22Rv1 (cell line): ENCODE results near the gene NCKAP5.

Source experiments
- ZFX ChIP-seq: fragments of 450-650 bp; IDR thresholded peaks from 2 replicates; pipeline ENCODE4 v1.6.1; 2017; ENCODE audit warnings: antibody characterized with exemption, borderline replicate concordance
- TF ChIP-seq, protein P1 (sequence below): fragments of 450-650 bp; IDR thresholded peaks from 2 replicates; pipeline ENCODE4 v1.5.1; 2017; ENCODE audit warnings: mild to moderate bottlenecking

DNA sequence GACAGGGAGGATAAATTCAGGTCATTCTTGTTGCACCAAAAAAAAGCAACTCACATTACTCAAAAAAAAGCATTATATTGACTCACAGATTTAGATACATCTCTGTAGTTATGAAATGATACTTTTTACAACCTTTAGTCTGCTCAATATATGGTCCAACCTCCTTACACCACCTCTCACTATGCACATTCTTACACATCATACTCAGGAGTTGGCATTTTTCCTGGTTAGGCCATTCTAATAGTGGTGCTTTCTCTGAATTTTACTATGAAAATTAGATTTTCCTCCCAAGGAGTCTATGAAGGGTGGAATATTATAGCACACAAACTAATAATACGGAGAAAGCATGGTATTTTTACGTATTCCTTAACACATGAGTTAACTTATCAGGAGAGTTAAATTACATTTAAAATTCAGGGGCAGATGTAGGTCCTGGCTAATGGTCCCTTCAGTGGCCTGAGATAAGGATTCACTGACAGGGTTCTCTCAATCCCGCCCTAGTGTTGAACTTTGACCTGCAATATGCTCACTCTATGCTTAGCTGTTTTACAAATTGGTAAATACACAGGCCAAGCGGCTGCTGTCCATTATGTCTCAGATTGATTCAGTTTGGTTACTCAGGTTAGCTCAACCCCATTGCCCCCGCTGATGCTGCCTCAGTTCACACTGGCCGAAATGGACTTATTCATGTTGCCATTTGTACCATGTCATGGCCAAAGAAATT, 153.6 kb downstream of the NCKAP5 start:
- TF ChIP-seq, protein P1, sequence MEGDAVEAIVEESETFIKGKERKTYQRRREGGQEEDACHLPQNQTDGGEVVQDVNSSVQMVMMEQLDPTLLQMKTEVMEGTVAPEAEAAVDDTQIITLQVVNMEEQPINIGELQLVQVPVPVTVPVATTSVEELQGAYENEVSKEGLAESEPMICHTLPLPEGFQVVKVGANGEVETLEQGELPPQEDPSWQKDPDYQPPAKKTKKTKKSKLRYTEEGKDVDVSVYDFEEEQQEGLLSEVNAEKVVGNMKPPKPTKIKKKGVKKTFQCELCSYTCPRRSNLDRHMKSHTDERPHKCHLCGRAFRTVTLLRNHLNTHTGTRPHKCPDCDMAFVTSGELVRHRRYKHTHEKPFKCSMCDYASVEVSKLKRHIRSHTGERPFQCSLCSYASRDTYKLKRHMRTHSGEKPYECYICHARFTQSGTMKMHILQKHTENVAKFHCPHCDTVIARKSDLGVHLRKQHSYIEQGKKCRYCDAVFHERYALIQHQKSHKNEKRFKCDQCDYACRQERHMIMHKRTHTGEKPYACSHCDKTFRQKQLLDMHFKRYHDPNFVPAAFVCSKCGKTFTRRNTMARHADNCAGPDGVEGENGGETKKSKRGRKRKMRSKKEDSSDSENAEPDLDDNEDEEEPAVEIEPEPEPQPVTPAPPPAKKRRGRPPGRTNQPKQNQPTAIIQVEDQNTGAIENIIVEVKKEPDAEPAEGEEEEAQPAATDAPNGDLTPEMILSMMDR = no peak
- TF ChIP-seq ZFX = no peak
